CD4-positive, alpha-beta T cell treated with Interleukin-17A for 1 hour (primary cell): ENCODE measurements around the gene COL11A2.

Experiments used
- DNase-seq: peaks from one replicate; pipeline ENCODE4 v3.0.0-alpha.2; 2020

COL11A2 gene

DNA sequence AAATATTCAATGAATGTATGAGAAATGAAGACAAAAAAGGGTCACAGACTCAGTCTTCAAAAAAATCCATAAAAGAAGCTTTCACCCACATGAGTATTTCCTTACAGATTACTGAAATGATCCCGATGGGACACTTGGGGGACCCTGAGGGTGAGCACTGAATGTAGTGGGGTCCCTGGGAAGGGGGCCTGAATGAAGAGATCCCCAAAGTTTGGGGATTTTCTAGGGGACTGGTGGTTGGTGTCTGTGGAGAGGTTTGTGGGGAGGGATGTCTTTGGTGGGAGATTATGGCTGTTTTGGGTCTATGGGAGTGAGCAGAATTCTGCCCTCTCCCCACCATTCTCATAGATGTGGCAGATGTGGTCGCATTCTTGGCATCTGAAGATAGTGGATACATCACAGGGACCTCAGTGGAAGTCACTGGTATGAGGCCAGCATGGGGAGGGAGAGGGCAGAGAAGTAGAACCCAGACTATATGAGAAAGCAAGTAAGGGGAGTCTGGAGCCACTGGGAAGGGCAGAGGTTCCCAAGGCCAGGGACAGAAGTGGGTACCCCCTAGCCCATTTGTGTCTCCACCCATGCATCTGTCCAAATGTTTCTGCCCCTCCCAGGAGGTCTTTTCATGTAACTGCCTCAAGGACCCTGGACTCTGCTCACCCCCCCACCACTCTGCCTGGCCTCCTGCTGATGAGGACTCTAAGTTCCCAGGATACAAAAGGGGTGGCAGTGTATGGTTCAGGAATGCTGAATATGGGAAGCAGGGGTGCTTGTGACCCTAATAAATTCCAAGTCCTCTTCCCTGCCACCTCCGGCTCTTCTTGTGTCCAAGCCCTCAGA, 14.0 kb upstream of the COL11A2 start:
- DNase-seq, result no peak

DNA sequence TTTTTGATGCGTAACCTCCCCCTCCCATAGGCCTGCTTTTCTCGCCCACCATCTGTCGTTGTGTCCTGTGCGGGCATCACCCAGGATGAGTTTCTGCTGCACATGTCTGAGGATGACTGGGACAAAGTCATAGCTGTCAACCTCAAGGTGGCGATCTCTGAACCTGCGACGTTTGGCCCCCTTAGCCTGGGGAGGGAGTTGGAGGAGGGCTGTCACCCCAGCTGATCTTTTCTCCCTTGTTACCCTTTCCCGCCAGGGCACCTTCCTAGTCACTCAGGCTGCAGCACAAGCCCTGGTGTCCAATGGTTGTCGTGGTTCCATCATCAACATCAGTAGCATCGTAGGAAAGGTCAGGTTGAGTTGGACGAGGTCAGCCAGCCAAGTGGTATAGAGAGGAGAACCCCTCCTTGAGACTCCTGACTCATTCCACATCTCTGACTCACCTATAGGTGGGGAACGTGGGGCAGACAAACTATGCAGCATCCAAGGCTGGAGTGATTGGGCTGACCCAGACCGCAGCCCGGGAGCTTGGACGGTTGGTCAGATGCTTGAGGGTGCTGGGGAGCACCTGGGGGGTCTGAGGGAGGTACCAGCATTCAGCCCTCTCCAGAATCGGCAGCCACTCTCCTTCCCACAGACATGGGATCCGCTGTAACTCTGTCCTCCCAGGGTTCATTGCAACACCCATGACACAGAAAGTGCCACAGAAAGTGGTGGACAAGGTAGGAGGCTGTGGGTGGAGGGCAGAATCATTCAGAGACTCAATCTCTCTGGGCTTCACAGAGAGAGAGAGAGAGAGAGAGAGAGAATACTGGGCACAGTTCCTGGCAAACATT, 13.1 kb upstream of the COL11A2 start:
- DNase-seq, result peak; percentile 41

DNA sequence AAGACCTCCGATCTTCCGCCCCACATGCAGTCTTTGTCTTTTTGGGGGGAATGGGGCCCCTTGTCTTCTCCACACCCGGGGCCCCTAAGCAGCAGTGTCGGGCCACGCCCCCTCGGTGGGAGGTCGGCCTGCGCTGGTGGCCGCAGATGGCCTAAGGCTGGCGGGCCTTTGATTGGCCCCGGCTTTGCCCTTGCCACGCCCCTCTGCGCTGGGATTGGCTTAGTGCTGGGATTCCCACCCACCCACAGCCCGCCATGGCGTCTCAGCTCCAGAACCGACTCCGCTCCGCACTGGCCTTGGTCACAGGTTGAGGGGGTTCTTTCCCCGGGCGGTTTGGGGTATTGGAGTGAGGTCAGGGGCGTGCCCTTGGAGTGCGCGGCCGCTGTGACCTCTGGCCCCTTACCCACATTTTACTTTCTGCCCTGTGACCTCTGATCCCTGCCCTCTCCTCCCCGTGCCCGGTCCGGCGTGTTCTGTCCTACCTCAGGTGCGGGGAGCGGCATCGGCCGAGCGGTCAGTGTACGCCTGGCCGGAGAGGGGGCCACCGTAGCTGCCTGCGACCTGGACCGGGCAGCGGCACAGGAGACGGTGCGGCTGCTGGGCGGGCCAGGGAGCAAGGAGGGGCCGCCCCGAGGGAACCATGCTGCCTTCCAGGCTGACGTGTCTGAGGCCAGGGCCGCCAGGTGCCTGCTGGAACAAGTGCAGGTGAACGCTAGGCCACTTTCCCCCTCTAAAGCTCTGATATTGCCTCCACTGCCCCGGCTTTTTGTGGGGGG, 12.3 kb upstream of the COL11A2 start, which contains the start of gene HSD17B8:
Gene HSD17B8 (plus strand): TSS at position 241 of the 776 bp plus-strand sequence. CDS start 14 bp downstream, at position 255.
- peak; percentile 94 for DNase-seq

DNA sequence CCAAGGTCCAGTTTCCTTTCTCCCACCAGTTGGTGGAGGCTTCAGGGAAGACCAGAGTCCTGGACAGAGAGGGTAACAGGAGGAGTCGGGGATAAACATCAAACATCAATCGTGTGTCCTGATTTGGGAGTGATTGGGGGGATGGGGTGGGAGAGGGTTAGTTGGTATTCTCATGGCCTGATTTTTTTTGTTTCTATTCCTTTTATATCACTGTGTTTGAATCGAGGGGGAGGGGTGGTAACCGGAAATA, 11.8 kb upstream of the COL11A2 start:
- DNase-seq, result no peak

DNA sequence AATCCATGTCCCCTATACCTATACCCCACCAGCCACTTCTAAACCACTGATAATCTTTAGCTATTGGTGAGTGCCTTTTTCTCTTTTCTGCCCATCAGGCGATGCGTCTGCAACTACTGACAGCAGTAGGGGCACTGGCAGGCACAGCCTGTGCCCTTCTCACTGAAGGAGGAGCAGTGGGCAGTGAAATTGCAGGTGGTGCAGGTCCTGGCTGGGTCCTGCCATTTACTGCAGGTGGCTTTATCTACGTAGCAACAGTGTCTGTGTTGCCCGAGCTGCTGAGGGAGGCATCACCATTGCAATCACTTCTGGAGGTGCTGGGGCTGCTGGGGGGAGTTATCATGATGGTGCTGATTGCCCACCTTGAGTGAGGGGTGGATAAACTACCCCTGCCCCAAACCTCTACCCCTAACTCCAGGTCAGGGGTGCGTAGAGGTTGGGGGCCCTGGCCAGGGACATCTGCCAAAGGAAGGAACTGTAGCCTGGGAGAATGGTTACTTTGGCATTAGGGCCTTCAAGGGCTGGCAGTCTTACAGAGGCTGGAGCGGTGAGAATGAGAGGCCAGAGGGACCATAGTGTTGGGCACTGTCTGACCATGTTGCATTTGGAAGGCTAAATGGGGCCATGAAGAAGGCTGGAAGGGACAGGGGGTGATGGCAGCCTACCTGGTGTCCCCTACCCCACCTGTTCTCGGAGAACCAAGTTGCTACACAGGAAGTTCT, 11.3 kb upstream of the COL11A2 start:
- DNase-seq, result no peak

DNA sequence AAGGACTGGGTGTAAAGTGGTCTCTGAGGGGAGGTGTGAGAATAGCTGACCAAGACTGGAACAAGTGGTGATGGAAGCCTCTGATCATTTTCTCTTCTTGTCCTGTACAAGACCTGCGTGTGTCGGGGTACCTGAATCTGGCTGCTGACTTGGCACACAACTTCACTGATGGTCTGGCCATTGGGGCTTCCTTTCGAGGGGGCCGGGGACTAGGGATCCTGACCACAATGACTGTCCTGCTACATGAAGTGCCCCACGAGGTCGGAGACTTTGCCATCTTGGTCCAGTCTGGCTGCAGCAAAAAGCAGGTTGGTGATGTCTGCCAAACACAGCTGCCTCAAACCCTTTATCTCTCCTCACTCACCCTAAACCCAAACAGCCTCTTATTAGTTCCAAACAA, 10.5 kb upstream of the COL11A2 start:
- no peak for DNase-seq

DNA sequence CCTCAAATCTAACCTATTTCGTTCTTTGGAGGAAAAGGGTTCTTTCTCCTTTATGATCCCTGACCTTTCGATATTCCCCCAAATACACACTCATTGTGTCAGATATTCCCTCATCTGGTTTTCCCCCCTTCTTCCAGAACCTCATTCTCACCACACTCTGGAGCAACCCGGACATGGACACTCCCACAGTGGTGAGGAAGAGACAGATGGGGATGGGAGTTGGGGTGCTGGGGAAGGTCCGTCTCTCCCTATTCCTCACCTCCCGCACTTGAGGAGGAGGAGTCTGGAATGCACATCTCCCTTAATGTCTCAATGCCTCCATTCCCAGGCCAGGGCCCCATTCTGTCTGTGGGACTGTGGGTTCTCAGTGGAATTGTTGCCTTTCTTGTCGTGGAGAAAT, 9.7 kb upstream of the COL11A2 start:
- DNase-seq, result no peak

DNA sequence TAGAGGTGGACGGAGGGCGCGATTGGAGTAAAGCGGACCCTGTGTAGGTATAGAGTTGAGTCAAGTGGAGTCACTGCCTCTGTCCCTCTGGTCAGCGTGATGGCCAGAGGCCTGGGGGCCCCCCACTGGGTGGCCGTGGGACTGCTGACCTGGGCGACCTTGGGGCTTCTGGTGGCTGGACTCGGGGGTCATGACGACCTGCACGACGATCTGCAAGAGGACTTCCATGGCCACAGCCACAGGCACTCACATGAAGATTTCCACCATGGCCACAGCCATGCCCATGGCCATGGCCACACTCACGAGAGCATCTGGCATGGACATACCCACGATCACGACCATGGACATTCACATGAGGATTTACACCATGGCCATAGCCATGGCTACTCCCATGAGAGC, 8.9 kb upstream of the COL11A2 start:
- no peak for DNase-seq

DNA sequence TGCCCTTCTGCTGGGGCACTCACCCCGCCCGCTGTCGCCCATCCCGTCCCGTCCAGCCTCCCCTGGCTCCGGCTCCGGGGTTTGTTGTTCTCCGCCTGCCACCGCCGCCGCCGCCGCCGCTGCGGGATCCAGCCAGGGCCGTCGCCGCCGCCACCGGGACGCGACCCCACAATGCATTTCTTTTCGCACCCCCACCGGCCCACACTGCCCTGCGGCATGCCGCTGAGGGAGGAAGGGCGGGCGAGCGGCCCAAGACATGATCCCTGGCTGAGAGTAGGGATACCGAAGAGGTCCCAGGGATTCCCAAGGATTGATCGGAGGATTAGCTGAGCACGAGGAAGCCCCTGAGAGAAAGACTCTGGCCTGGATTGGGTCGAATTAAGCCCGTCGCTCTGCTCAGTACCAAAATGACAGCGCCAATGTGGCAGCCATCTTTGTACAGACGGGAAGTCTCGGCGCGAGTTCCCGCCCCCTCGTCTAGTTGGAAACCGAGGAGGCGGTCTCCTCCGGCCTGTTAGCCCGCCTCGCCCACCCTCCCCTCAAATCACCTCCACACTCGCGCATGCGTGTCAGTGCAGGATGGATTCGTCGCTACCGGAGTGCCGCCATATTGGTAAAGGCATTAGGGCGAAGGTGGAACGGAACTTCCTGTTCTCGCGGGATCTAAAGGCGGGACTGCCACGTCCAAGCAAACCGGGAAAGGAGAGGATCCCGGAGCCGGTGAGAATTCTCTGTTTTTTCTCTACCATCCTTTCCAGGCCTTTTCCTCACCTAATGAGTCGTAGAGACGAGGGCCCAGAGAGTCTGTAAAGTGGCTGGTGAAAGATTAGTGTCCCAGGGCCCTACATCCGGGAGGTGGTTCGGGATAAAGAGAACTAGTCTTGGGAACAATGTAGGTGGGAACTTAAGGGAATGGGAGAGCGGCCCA, 8.2 kb upstream of the COL11A2 start, which contains the start of the genes RXRB and SLC39A7:
Gene RXRB (minus strand): TSS at position 447 of the 928 bp plus-strand sequence. CDS start 189 bp downstream, at position 258.
Gene SLC39A7 (plus strand): TSS at position 649 of the 928 bp plus-strand sequence. CDS start 379 bp downstream, outside the sequence.
- peak; percentile 99 for DNase-seq

DNA sequence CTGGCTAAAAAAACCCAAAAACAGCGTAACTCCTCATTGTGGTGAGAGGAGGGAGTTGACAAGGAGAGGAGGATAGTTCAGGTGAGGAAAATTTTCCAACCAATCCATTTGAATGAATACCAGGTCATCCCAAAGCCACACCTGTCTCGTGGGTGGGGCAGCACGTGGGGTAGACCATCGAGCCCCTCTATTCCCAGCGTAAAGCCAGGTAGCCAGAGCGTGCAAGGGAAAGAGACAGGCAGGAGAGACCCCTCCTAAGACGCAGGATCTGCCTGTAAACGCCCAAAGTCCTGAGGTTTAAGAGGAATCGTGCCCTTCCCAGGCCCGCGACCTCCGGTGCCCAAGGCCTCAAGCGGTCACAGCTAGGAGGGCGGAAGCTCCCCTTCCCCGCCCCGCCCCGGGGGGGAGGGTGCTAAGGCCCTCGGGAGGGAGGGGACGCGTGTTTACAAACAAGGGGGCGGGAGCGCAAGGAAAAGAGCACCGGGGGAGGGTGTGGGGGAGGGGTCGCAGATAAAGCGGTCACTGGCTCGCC, 7.5 kb upstream of the COL11A2 start:
- DNase-seq, result no peak

DNA sequence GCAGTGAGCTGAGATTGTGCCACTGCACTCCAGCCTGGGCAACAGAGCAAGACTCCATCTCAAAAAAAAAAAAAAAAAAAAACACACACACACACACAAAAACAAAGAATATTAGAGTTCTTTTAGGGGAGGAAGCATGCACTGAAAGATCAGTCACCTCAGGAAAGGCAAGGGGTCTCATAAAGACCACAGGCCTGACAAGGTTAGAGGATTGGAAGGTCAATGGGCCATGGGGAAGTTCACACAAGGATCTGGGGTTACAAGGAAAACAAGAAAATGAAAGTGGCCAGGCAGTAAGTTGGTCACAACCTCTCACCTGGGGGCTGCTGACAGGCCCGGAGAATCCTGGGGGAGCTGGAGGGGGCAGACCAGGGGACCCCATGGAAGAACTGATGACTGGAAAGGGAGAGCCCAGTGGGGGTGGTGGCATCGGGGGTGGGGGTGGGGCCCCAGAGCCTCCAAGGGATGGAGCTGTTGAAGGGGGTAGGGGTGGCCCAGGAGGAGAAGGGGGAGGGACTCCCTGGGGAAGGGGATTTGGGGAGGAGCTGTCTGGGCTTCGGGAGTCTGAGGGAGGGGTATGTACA, 6.7 kb upstream of the COL11A2 start:
- no peak for DNase-seq

DNA sequence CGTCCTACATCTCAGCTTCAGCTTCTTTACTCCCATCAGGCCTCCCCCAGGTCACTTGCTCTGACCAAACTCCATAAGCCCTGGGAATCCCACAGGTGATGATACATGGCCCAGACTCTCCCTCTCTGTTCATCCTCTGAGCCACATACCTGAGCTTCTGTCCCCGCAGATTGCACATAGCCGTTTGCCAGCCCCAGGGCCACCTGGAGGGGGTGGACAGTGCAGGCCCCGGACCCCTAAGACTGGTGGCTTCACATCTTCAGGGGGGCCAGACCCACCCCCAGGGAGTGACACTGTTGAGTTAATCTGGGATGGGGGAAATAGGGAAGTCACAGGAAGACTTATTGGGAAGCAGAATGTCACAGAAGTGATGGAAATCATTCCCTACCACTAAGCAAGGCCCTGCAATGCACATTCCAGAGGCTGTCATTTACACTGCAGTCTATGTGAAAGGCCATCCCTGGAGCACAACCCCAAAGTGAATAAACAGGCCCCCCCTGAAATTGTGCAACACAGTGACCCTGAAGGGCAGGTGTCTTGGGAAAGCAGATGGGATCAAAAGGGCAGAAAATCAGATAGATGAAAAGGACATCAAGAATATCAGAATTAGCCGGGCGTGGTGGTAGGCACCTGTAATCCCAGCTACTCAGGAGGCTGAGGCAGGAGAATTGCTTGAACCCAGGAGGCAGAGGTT, 6.0 kb upstream of the COL11A2 start:
- DNase-seq, result no peak

DNA sequence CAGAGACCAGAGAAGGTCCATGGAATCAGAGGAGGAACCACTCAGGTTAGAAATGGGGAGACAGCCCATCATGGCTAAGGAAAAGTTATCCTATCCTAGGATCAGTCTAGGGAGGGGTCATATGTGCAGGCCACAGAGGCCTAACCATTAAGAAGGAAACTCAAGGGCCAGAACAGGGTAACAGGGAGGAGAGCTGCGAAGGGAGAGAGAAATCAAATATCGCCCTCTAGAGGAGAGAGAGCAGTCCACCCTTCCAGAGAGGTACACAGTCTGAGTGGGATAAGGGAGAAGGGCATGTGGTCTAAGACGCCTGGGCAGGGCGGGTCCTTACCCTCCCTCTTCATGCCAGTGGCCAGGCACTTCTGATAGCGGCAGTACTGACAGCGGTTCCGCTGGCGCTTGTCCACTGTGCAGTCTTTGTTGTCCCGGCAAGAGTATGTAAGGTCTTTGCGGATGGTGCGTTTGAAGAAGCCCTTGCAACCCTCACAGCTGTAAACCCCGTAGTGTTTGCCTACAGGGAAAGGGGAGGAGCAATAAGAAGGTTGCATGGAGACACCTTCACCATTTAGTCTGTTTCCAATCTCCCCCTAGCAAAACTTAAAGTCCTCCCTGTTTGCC, 5.3 kb upstream of the COL11A2 start:
- peak; percentile 72 for DNase-seq

DNA sequence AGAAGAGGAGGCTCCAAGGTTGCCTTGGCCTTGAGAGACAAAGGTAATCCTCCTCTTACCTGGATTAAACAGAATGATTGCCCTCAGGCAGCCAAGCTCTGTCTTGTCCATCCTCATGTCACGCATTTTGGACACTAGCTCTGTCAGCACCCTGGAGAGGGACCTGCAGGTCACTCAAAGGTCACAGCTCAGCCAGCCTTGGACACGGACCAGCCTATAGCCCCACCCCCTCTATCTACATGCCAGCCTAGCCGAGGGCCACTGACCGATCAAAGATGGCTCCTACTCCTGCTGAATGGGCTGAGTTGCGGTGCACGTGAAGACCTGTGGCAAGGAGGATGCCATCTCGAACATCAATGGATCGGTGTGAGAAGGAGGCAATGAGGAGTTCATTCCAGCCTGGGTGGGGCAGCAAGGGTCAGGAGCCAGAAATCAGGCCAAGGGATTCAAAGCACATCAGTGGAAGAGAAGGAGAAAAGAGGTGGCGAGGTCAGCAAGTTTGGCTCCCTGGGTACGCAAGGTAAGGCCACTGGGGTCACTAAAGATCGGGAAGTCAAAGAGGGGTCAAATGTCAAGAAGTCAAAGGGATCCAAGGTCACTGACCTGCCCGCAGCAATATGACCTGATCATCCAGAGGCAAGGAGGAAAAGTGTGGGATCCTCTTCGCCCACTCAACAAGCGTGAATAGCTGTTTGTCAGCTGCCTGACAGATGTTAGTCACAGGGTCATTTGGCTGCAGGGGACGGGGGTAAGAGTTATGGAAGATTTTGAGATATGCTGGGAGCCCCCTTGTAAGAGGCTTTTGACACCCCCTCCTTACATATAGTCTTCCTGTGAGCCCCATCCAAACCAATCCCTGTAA, 3.3 kb upstream of the COL11A2 start:
- no peak for DNase-seq

DNA sequence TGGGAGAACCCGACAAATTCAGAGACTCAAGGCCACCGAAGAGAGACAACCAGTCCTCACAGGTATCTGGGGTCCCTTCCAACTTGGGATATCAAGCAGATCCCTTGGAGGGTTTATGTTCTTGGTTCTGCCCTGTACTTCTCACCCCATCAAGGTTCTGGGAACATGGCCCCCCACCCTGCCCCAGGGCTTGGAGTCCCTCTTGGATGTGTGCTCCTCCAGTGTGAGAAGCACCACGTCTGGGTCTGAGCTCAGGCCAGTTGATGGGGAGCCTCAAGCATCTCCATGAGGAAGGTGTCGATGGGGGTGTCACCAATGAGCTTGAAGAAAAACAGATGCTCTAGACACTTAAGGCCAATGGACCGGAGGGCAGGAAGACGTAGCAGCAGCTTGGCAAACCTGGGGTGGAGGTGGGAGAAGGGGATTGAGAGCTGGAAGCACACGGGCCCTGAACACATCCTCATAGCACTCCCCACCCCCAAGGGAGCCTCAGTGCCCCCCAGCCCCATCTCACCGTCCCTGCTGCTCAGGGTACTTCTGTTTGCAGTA, 2.2 kb upstream of the COL11A2 start:
- no peak for DNase-seq

DNA sequence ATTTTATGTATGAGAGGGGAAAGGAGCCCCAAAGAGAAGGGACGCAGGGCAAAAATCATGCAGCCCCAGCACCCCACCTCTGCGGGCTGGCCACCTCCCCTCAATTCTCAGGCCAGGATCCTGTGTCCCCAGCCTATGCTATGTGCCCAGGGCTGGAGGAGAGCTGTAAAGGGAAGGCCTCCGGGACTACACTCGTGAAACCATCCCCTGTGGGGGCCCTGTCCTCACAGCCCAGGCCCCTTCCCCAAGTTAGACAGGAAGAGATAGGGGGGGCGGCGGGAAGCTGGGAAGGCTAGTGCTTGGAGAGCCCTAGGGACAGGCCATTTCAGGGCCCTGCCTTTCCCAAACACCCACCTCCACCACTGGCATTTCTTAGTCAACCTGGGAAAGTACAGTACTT, 1.4 kb upstream of the COL11A2 start:
- DNase-seq, result no peak

DNA sequence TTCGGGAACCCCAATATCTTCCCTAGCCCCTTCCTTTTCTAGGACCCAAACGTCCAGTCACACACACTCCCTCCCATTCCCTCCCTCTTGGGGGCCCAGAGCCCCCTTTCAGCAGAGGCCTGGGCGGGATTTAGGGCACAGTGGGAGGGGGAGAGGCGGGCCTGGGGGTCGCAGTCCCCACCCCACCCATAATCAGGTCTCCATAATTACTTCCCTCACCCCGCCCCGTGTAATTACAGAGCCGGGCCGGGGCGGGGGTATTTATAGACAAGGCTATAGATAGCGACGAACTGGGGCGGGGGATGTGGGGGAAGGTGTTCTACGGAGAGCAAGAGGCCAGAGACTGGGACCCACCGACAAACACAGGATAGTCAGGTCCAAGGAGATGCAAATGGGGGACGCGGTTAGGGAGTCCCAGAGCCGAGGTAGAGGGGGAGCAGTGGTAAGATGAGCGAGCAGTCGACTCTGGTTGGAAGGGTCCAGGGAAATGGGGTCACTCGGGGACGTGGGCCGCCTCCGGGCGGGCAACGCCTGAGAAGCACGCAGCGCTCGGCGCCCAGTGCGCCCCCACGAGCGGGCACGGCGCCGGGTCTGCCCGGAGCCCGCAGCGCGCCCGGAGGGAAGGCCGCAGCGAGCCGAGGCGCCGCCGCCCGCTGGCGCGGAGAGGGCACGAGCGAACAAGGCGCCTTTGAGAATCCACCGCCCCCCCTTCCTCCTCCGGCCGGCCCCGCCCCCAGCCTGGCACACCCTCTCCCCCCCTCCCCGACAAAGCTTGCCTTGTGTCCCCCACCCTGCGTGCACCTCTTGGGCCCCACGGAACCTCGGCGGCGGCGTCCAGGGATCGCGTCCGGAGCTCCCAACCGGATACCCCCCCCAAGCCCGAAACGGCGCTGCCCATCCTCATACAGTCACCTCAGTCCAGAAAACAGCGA, 670 bp upstream of the COL11A2 start:
- DNase-seq, result peak; percentile 30
